ENCODE data around the gene EPS8L2. TPM values are rescaled to one million over a fixed set of nuclear protein-coding genes. Genes with fewer than 3 reads are reported as not detected.

Gene EPS8L2
- total RNA-seq, result 18.2 and 19.9 TPM in 2 replicates

DNA sequence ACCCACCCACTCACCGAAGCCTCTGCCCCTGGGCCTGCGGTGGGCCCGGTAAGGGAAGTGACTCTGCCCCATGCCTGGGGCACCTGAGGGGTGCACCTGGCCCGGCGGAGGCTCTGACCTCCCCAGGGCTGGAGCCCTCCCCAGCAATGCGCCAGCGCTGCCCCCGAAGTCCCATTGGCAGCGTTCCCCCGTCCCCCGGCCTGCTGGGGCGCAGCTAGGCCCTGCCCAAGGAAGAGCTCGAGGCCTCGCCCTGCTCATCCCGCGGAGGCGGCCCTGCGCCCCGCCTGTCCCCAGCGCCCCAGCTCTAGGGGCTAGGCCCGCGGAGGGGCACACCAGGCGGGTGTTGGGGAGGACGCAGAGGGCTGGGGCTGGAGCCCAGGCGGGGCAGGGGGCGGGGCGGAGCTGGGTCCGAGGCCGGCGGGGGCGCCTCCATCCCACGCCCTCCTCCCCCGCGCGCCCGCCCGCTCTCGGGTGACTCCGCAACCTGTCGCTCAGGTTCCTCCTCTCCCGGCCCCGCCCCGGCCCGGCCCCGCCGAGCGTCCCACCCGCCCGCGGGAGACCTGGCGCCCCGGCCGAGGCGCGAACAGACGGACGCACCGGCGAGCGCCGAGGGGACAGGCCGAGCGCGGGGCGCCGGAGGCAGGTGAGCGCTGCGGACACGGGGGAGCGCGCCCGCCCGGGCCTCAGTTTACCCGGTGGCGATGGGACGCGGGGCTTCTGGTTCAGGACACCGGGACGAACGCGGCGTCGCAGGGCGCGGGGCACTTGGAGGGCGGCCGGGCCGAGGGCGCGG lies at the start of gene EPS8L2:
Gene EPS8L2 (plus strand): TSS at position 586 of the 793 bp plus-strand sequence. CDS start 3,177 bp downstream, outside the sequence.

DNA sequence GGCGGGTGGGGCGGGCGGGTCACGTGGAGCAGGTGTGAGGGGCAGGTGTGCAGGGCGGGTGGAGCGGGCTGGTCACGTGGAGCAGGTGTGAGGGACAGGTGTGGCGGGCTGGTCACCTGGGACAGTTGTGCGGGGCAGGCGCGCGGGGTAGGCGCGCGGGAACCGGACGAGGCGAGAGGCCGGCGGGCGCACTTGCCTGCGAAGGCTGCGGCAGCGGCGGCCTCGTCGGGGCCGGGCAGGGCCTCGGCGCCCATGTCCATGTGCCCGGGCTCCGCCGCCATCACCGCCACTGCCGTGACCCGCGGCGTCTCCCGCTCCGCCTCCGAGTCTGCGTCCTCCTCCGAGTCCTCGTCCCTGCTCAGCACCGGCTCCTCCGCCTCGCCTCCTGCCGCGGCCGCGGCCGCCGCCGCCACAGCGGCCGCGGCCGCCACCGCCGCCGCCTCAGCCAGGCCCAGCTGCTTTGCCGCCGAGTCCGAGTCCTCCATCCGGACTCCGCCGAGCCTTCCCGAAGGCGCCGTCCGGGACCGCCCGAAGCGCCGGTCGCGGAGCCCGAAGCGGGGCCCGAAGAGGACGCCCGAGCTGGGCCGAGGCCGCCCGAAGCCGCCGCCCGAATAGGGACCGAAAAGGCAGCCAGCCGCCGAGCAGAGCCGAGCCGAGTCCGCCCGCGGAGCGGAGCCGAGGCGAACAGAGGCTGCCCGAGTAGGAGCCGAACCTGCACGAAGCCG lies 11.3 kb upstream of the EPS8L2 start, which contains the start of gene DEAF1:
Gene DEAF1 (minus strand): TSS at position 660 of the 725 bp plus-strand sequence. CDS start 175 bp downstream, at position 485.

DNA sequence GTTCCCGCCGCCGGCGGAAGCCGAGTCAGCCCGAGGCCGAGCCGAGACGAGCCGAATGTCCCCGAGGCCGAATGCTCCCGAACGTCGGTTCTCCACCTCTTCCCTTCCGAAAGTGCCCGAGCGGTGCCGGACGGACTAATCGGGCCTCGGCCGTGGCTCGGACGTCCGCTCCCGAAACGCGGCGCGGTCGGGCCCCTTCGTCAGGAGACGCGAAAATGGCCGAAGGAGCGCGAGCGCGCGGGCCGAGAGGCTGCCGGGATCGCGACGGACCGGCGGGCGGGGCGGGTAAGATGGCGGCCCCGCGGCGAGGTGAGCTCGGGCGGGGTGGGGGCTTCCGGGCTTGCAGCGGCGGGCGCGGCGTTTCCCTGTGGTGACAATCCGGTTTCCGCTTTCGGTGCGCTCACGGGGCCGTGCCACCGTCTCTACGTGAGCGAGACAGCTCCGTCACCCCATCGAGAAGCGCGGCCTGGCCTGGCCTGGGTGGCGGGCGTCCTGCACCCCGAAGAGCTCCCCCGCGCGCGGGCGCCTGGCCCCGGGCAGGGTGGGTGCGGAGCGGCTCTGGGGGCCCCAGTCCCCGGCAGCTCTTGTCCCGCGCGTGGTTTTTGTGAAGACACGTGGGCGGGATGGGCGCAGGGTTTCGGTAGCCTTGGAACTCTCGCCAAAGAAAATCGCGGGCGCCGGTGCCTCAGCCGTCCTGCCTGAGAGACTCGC lies 10.3 kb upstream of the EPS8L2 start, which contains the start of gene TMEM80:
Gene TMEM80 (plus strand): TSS at position 279 of the 711 bp plus-strand sequence. CDS start 12 bp downstream, at position 291.

DNA sequence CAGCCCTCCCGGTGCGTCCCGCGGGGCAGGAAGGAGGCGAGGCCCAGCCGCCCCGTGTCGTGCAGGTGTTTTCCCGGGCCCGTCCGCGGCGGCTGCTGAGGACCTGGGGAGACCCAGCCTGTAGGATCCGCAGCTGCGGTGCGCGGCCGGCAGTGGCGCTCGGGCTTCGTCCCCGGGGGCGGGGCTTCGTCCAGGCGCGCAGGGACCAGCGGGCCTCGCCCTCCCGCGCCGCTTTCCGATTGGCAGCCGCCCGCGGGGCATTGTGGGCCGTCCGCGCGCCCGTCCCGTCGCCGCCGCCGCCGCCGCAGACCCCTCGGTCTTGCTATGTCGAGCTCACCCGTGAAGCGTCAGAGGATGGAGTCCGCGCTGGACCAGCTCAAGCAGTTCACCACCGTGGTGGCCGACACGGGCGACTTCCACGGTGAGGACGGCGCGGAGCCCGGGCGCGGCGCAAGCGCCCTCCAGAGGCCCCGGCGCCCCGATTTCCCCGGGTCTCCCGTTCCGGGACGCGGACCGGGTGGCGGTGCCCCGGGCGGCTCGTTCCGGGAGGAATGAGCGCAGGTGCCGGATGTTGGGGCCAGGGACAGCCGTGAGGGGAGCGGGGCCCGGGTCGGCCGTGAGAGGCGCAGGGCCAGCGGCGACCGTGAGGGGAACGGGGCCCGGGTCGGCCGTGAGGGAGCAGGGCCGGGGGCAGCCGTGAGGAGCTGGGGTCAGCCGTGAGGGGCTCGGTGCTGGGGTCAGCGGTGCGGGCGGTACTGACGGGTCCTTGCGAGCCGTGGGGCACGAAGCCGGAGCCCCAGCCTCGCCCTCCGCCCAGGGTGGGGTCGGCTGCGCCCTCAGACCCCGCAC lies 41.4 kb downstream of the EPS8L2 start, which contains the start of gene TALDO1:
Gene TALDO1 (plus strand): TSS at position 307 of the 849 bp plus-strand sequence. CDS start 18 bp downstream, at position 325.

Other genes with a start within 250 kb of the EPS8L2 start
- gene RNH1, start 199.0 kb upstream of the EPS8L2 start, total RNA-seq, result 401 and 651 TPM in 2 replicates
- gene HRAS, start 170.7 kb upstream of the EPS8L2 start, total RNA-seq, result 48.3 and 53.2 TPM in 2 replicates
- 0.12 and 1.1 TPM in 2 replicates for gene LRRC56, start 168.7 kb upstream of the EPS8L2 start, total RNA-seq
- gene LMNTD2, start 145.5 kb upstream of the EPS8L2 start, total RNA-seq, result 0.60 and 0.70 TPM in 2 replicates
- gene RASSF7, start 145.3 kb upstream of the EPS8L2 start, total RNA-seq, result 4.4 and 27.9 TPM in 2 replicates
- gene PHRF1, start 129.8 kb upstream of the EPS8L2 start, total RNA-seq, result 14.8 and 16.9 TPM in 2 replicates
- gene IRF7, start 90.3 kb upstream of the EPS8L2 start, total RNA-seq, result 18.9 and 21.2 TPM in 2 replicates
- not detected in 2 replicates for gene CDHR5, start 81.3 kb upstream of the EPS8L2 start, total RNA-seq
- not detected in 2 replicates for gene SCT, start 79.0 kb upstream of the EPS8L2 start, total RNA-seq
- not detected in 2 replicates for gene DRD4, start 69.0 kb upstream of the EPS8L2 start, total RNA-seq
- 33.8 and 39.2 TPM in 2 replicates for gene DEAF1, start 11.0 kb upstream of the EPS8L2 start, total RNA-seq
- 26.4 and 33.7 TPM in 2 replicates for gene TMEM80, start 10.4 kb upstream of the EPS8L2 start, total RNA-seq
- gene TALDO1, start 41.2 kb downstream of the EPS8L2 start, total RNA-seq, result 105 and 133 TPM in 2 replicates
- 34.0 and 46.0 TPM in 2 replicates for gene GATD1, start 71.3 kb downstream of the EPS8L2 start, total RNA-seq
- gene CEND1, start 83.9 kb downstream of the EPS8L2 start, total RNA-seq, result 0.94 and 1.3 TPM in 2 replicates
- gene SLC25A22, start 92.0 kb downstream of the EPS8L2 start, total RNA-seq, result 9.8 and 18.2 TPM in 2 replicates
- gene PIDD1, start 99.0 kb downstream of the EPS8L2 start, total RNA-seq, result 7.4 and 12.1 TPM in 2 replicates
- gene RPLP2, start 103.7 kb downstream of the EPS8L2 start, total RNA-seq, result 1,276 and 1,479 TPM in 2 replicates
- 32.1 and 37.1 TPM in 2 replicates for gene PNPLA2, start 112.7 kb downstream of the EPS8L2 start, total RNA-seq
- gene CRACR2B, start 121.7 kb downstream of the EPS8L2 start, total RNA-seq, result 0.70 and 3.3 TPM in 2 replicates
- gene CD151, start 126.7 kb downstream of the EPS8L2 start, total RNA-seq, result 300 and 449 TPM in 2 replicates
- 144 and 256 TPM in 2 replicates for gene POLR2L, start 136.3 kb downstream of the EPS8L2 start, total RNA-seq
- gene TSPAN4, start 136.6 kb downstream of the EPS8L2 start, total RNA-seq, result 282 and 332 TPM in 2 replicates
- 88.0 and 91.3 TPM in 2 replicates for gene CHID1, start 204.6 kb downstream of the EPS8L2 start, total RNA-seq
- gene AP2A2, start 219.6 kb downstream of the EPS8L2 start, total RNA-seq, result 41.9 and 47.2 TPM in 2 replicates

All from pericardium fibroblast (primary cell).